ENCODE results near the gene SLC4A4.

The SLC4A4 gene

GRCh38 chr4:71415491-71415890 lies 76.7 kb downstream of the SLC4A4 start:
- DNase-seq (ENCODE audit: low spot score): no peak

- DNase-seq (ENCODE audit: low spot score): no peak
Observed at GRCh38 chr4:71417150-71417549, 78.3 kb downstream of the SLC4A4 start.

- no peak for DNase-seq (ENCODE audit: low spot score)
Observed at GRCh38 chr4:71426381-71427042, 87.7 kb downstream of the SLC4A4 start.

- no peak for DNase-seq (ENCODE audit: low spot score)
Observed at GRCh38 chr4:71429106-71429505, 90.3 kb downstream of the SLC4A4 start.

DNA sequence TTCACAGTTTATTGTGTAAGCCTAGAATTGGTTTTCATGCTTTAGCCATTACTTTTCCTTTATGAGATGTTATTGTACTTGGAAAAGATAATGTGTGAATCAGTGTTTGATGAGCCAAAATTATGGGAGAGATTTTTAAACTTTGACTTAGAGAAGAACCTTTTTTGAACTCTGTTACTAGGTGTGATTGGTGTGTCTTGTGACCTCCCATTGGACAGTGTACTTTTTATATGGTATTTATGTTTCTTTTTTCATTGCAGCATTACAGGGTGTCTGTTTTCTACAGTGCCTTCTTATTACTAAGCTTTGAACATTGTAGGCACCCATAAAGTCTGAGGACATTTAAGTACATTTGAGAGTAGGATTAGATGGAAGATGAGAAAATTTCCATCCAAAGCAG lies 91.1 kb downstream of the SLC4A4 start:
- DNase-seq (ENCODE audit: low spot score): no peak

DNA sequence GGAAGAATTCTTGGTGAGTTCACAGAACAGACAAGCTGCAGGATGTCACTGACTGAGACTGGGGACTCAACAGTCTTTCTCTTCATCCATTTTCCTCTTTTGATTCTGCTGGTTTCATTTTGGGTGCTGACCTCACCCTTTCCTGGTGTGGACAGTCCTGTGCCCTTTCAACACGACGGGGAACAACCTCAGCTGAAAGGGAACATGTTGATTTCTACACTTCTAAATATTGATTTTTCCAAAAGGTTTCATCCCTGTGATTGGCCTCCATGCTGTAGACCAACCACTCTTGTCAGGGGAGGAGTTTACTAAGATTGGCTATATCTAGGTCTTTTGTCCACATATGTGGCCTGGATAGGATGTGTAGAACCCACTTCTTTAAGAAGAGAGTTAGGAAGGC lies 91.8 kb downstream of the SLC4A4 start:
- DNase-seq (ENCODE audit: low spot score): no peak

DNA sequence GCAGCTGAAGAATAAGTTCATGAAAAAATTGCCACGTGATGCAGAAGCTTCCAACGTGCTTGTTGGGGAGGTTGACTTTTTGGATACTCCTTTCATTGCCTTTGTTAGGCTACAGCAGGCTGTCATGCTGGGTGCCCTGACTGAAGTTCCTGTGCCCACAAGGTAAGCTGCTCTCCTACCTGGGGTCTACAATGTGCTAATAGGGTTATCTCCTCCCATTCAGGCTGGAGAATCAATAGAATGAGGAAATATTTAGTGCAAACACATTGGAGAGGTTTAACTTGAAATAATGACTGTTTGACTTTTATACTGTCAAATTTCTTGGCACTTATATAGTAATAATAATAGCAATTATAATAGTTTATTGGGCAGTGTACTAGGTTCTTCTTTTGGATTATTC lies 101.8 kb downstream of the SLC4A4 start:
- no peak for DNase-seq (ENCODE audit: low spot score)

DNA sequence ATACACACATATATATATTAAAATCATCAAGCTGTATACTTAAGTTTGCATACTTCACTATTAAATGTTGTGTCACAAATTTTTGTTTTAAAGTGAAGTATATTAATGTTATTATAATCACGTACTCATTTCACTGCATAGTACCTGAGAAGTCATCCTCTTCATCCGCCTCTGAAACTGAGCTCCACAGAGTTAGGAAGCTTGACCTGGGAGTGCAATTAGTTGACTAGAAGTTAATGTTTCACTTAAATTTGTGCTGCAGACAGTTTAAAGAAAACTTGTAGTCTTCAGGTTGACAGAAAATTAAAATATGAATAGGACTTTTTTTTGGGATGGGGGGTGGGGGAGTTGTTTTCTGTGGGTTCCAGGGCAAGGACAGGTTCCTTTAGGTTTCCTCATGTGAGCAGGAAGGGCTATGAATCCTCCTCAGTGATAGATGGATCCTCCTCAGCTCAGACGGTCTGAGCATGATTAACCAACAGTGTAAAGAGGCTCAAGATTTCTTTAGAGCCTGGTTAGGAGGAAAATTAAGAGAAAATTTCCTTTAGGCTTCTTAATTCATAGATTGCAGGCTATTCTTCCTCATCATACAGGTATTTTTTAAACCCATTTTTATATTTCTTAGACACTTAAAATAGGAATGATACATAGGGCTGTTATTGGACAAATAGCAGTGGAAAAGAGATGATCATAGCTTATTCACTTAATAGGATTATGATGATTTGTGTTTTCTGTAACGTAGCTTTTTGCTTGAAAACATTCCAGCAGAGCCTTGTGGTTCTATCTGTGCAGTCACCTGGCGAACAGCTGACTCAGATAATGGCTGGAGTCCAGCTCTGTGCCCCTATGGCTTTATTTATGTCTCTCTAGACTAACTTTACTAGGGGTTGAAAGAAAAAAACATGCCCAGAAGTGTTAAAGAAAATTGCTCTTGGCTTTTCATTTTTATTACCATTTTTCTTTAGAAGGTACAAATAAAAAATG lies 102.7 kb downstream of the SLC4A4 start:
- DNase-seq (ENCODE audit: low spot score): no peak

- DNase-seq (ENCODE audit: low spot score): no peak
Observed at GRCh38 chr4:71442336-71442735, 103.5 kb downstream of the SLC4A4 start.

DNA sequence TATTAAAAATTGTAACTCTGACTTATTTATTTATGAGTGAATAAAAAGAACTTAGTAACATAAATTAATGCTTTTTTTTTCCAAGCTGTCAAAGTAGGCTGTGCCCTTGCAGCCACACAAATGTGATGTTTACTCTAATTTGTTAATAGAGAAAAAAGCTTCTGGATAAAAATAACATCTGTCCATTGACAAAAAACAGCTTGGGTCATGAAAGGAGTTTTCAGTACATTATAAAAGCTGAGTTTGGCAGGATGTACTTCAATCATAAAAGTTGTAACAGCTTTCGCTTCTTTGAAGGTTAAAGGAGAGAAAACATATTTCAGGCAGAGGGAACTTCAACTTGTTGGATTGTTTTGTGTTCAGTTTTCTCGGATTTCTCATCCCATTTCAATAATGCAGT lies 105.6 kb downstream of the SLC4A4 start:
- DNase-seq (ENCODE audit: low spot score): no peak

DNA sequence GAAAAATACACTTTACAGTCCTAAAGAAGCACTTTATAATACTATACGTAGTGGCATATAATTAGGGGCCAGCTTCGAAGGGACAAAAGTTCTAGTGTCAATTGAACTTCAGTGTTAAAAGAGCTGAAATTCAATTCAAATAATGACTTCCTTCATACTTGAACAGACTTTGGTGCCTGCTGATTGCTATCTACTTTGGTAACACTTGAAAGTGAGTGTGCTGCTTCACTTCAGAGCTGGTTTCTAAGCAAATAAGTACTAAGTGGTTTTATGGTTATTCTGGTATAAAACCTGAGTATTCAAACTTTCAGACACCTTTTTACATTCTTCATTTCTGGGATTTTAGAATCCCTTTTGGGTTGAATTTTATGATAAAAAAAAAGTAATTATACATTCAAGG lies 107.0 kb downstream of the SLC4A4 start:
- no peak for DNase-seq (ENCODE audit: low spot score)

DNA sequence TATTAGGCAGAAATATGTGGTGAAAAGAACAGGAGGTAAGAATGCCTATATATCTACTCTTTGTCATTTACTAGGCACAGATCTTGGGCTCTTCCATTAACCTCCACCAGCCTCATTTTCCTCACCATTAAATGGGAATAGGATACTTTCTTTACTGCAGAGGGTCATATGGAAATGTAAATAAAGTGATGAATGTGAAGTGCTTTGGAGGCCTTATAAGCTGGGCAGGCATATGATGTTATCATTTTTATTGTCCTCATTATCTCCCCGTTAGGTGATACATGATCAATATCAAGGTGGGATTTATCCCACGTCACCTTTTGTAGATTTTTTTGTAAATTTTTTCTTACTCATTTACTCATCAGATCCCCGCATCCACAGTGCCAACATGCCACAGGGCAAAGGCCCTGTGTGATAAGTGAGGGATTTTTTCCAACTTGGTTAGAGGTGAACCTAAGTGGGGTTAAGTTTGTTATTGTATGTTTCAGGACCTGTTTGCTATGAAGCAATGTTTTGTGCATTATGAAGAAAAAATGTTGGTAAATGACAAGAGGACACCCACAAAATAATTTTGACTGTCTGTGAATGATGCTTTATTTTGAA lies 107.8 kb downstream of the SLC4A4 start:
- no peak for DNase-seq (ENCODE audit: low spot score)

DNA sequence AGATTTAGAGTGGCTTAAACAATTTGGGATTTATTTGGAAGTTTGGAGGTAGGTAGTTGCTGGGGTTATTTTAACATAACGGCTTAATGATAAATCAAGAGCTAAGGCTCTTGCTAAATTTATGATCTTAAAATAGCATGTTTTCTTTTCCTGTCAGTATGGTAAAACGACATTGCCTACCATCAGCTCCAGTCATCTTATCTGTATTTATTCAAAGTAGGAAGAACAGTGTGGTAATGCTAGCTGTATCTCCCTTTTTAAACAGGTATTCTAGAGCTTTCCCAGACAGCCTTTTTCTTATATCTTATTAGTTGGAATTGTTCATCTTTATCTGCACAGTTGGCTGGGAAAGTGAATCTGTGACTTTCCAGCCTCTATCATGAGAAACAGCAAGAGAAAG lies 110.2 kb downstream of the SLC4A4 start:
- no peak for DNase-seq (ENCODE audit: low spot score)

DNA sequence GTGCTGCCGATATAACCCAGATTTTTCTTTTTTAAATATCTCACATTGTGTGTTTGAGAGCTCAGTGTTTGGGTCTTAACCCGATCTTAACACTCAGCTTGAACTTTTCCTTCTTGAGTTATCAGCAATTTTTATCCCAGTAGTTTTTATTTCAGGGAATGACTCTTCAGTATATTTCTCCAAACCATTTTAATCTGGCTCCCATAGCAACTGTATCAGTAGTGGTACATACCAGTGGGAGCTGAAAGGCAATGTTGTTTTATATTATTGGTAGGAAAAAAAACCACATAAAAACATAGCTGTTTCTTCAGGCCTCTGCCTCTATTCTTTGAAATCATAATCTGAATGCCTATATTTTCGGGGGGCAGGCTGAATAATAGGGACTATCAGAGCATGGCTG lies 111.1 kb downstream of the SLC4A4 start:
- no peak for DNase-seq (ENCODE audit: low spot score)

DNA sequence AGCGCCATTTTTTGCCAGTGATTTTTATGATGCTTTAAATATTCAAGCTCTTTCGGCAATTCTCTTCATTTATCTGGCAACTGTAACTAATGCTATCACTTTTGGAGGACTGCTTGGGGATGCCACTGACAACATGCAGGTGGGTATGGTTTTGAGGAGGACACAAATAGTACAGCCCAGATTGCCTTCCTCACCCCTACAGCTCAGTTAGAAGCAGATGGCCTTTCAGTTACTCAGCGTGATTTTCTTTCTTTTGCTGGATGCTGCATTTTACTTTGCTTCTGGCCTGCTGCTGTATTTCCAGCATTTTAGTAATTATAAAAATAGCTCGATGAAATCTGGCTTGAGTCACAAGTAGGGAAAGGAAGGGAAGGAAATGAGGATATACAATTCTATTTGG lies 114.7 kb downstream of the SLC4A4 start:
- no peak for DNase-seq (ENCODE audit: low spot score)

GRCh38 chr4:71456841-71457240 lies 118.0 kb downstream of the SLC4A4 start:
- DNase-seq (ENCODE audit: low spot score): peak; percentile 84

DNA sequence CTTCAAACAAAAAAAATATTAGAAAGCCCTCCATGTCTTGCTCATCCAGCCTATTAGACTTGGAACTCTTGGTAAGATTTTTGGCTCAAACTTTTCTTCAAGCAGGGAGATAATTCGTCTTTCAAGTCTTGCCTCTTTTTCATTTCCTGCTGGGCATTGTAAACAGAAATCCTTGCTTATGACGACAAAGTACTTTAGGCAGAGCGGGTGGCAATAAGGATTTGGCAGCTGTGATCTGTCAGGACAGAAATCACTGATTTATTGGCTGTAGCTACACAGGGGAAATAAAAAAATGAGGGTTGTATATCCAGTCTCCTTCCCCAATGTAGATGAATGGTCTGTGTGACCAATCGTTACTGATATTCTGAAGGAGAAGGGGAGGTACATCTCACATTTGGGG lies 121.6 kb downstream of the SLC4A4 start:
- no peak for DNase-seq (ENCODE audit: low spot score)

GRCh38 chr4:71461422-71461821 lies 122.6 kb downstream of the SLC4A4 start:
- no peak for DNase-seq (ENCODE audit: low spot score)

DNA sequence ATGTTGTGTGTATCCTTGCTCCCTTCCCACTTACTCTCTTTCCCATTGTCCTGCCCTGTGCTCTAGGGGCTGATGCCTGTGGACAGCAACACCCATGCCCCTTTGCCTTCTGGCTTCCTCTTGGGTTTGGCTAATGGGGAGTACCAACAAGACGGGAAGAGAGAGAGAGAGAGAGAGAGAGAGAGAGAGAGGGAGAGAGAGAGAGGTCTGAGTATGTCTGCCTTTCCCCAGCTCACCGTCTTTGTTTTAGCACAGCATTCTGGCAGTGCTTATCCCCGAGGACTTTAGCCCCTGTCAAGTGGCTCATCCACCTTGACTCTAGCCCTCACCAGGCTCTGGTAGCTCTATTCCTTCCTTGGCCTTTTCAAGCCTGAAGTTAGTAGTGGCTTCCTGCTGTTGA lies 128.0 kb downstream of the SLC4A4 start:
- no peak for DNase-seq (ENCODE audit: low spot score)

- DNase-seq (ENCODE audit: low spot score): no peak
Observed at GRCh38 chr4:71468116-71468710, 129.4 kb downstream of the SLC4A4 start.

DNA sequence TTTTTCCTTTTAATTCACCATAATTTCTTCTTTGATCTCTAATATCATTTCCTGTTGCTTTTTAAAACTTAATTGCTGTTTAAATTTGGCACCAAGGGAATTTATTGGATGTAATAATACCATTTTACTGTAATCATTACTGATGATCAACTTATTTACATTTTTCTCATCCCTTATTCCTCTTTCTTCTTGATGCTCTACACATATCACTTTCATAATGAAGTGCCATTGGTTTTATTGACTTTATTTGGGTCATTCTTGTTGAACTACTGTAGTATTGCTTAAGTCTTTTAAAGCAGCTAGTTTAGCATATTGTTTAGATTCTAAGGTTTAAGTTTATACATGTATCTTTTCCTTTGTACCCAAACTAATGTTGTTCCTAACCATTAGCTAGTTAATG lies 130.7 kb downstream of the SLC4A4 start:
- no peak for DNase-seq (ENCODE audit: low spot score)

DNA sequence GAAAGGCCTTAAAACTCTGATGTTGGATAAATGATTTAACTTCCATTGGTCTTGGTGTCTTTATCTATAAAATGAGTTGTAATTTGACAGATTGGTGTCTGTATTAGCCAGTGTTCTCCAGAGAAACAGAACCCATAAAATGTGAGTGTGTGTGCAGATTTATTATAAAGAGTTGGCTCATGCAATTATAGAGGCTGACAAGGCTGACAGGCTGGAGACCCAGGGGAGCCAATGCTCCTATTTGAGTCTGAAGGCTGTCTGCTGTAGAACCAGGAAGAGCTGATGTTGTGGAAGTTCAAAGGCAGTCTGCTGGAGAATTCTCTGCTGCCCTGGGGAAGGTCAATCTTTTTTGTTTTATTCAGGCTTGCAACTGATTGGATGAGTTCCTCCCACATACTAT lies 131.7 kb downstream of the SLC4A4 start:
- DNase-seq (ENCODE audit: low spot score): no peak

DNA sequence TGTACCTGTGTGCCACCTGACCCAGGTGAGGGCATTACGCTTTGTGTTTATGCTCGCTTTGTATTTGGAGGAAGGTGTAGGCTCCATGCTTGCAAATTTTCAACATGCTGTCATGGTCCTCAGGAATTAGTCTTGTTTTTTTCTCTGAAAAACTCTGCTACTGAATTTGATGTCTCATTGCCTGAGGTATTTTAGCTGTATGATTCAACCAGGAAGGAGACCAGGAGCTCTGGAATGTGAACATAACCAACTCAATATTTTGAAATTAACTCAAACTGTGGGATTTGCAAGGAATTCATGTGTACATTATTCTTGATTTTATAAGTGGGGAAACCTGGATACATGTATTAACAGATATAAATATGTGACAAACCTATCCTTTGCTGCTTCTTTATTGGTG lies 134.1 kb downstream of the SLC4A4 start:
- peak; percentile 77 for DNase-seq (ENCODE audit: low spot score)

All from AG08395 (cell line).